HepG2 (cell line): ENCODE measurements around the gene PHOSPHO2. TPM values are rescaled to one million over a fixed set of nuclear protein-coding genes. Genes with fewer than 3 reads are reported as not detected.
A peak's percentile ranks its signal among the peaks of the same experiment; 100 is the strongest.

Experiments
- ATAC-seq: fragments of 200-7000 bp; cut with Tn5 transposase; 3 replicates; pipeline ENCODE4 v1.9.1; 2020; ENCODE audit warnings: mild to moderate bottlenecking, moderate library complexity
- BruUV-seq: library from RNA; stranded (reverse); fragments of 400-500 nt; replicated peaks from 2 replicates; lab custom pipeline; 2021; lab: Mats Ljungman, UMichigan
- CTCF ChIA-PET: fragments of 300-600 bp; formaldehyde crosslinking; extraction: SDS; loops from one replicate; lab custom pipeline; 2021; ENCODE audit warnings: low total read pairs, inconsistent platforms, low intra/inter-chr PET ratio; lab: Yijun Ruan, JAX
- POLR2A ChIA-PET: fragments of 350-600 bp; sonication (Branson Sonifier 250); formaldehyde crosslinking; loops from one replicate; lab custom pipeline; 2020; ENCODE audit warnings: antibody characterized with exemption, inconsistent platforms; lab: Yijun Ruan, JAX
- DNase-seq: peaks from one replicate; pipeline ENCODE4 v3.0.0-alpha.2; 2015; ENCODE audit warnings: low spot score
- FAIRE-seq: peaks from 3 replicates; lab custom pipeline; 2011; peaks lifted over from hg19 to GRCh38; lab: Jason Lieb, UNC
- H2AFZ ChIP-seq: one replicate; pipeline ENCODE4 v1.6.1; 2011; ENCODE audit warnings: low read length, inconsistent platforms
- H3K27ac ChIP-seq: fragments of 300-600 bp; 3 replicates; pipeline ENCODE4 v1.8.0; 2011; ENCODE audit warnings: mixed run types, mild to moderate bottlenecking, mixed read lengths, low read length, inconsistent platforms; ENCODE audit not compliant: insufficient read depth; ENCODE audit errors: extremely low read length
- H3K27me3 ChIP-seq, 2 experiments: fragments of 200-600 bp in 1 of 2; 2 replicates in 1 of 2; 3 replicates in 1 of 2; pipeline versions ENCODE4 v1.6.0 to v1.8.0; 2011; ENCODE audit warnings: low read length in 2 of 2, mild to moderate bottlenecking in 2 of 2, moderate library complexity in 2 of 2, inconsistent platforms in 1 of 2; ENCODE audit not compliant: insufficient read depth in 2 of 2, control insufficient read depth in 1 of 2
- H3K36me3 ChIP-seq, 2 experiments: fragments of 200-600 bp in 1 of 2; replicated peaks in 1 of 2; 2 replicates in 1 of 2; 3 replicates in 1 of 2; pipeline versions ENCODE4 v1.5.1 to v1.8.0; 2011; ENCODE audit warnings: low read length in 2 of 2, inconsistent platforms in 1 of 2; ENCODE audit not compliant: insufficient read depth in 2 of 2, control insufficient read depth in 1 of 2
- H3K4me1 ChIP-seq: 2 replicates; pipeline ENCODE4 v1.5.1; 2012; ENCODE audit warnings: low read length, inconsistent platforms; ENCODE audit not compliant: insufficient read depth
- H3K4me2 ChIP-seq: 2 replicates; pipeline ENCODE4 v1.6.0; 2011; ENCODE audit warnings: low read depth, low read length, inconsistent platforms
- H3K4me3 ChIP-seq, 3 experiments: fragments of 200-600 bp in 1 of 3; sonication (generic), shearing (Covaris generic) in 1 of 3; replicated peaks in 1 of 3; 2 replicates each; pipeline ENCODE4 v1.5.1; 2011 to 2016; ENCODE audit warnings: low read length in 3 of 3, inconsistent platforms in 2 of 3, low read depth in 2 of 3, mild to moderate bottlenecking in 2 of 3, control low read depth in 1 of 3, mixed read lengths in 1 of 3; ENCODE audit not compliant: insufficient read depth in 1 of 3
- H3K79me2 ChIP-seq: one replicate; pipeline ENCODE4 v1.6.1; 2011; ENCODE audit warnings: low read length, inconsistent platforms; ENCODE audit not compliant: insufficient read depth
- H3K9ac ChIP-seq: 2 replicates; pipeline ENCODE4 v1.6.0; 2011; ENCODE audit warnings: mild to moderate bottlenecking, low read depth, low read length, inconsistent platforms; ENCODE audit not compliant: insufficient read depth
- H3K9me3 ChIP-seq: 2 replicates; pipeline ENCODE4 v1.5.1; 2012; ENCODE audit warnings: mild to moderate bottlenecking, low read length
- H4K20me1 ChIP-seq: 2 replicates; pipeline ENCODE4 v1.6.0; 2011; ENCODE audit warnings: inconsistent platforms, mild to moderate bottlenecking, low read length, moderate library complexity; ENCODE audit not compliant: insufficient read depth
- RAD21 ChIP-seq: fragments of 450-650 bp; formaldehyde crosslinking; IDR thresholded peaks from 2 replicates; pipeline ENCODE4 v1.5.0; 2020; ENCODE audit warnings: mild to moderate bottlenecking
- ZNF441 ChIP-seq: sonication (generic); formaldehyde crosslinking; IDR thresholded peaks from 2 replicates; pipeline ENCODE4 v1.7.0; 2021; ENCODE audit warnings: missing genetic modification reagents, borderline replicate concordance
- ZNF451 ChIP-seq: sonication (generic); formaldehyde crosslinking; IDR thresholded peaks from 2 replicates; pipeline ENCODE4 v1.5.0; 2020; ENCODE audit warnings: mild to moderate bottlenecking, missing genetic modification reagents
- ZNF652 ChIP-seq: IDR thresholded peaks from 2 replicates; pipeline ENCODE4 v1.6.1; 2016; ENCODE audit warnings: low read depth, borderline replicate concordance
- WGBS: methylation state at CpG from one replicate; pipeline ENCODE4 v1.1.6; 2017; ENCODE audit warnings: low lambda C conversion rate; 5-methylcytosine and 5-hydroxymethylcytosine counted together
- in situ Hi-C: cut with HindIII; loops from 2 replicates; pipeline ENCODE4 v1.10.0; 2017; ENCODE audit warnings: low pct_unique_long_range_greater_than_20kb; ENCODE audit not compliant: extremely low pct_ligation_motif_present
- intact Hi-C: fragments of 100-400 bp; cut with micrococcal nuclease; formaldehyde crosslinking; loops from one replicate; pipeline ENCODE4 v1.10.0; 2022; ENCODE audit not compliant: unreplicated experiment
- polyA plus RNA-seq, 8 experiments: library from polyadenylated mRNA; depleted of rRNA in 3 of 8; stranded (reverse) in 7 of 8; unstranded in 1 of 8; fragments of >200 nt; fragmentation: Illumina TruSeq in 4 of 8; extraction: Trizol in 4 of 8; gene quantifications; 2 replicates each; pipeline versions ENCODE4 v1.2.1 to v1.2.3, GENCODE V29; 2011 to 2016; ENCODE audit warnings: low read depth in 4 of 8, missing spikeins in 1 of 8, mixed read lengths in 1 of 8; ENCODE audit not compliant: insufficient read depth in 1 of 8
- total RNA-seq, 5 experiments: library from RNA; depleted of rRNA; stranded (reverse); fragments of >200 nt; fragmentation: Illumina TruSeq; extraction: Trizol; gene quantifications; 2 replicates each; pipeline ENCODE4 v1.2.3, GENCODE V29; 2016; ENCODE audit warnings: low read depth in 1 of 5
- TF ChIP-seq, protein P1 (sequence below): sonication (generic); formaldehyde crosslinking; IDR thresholded peaks from 2 replicates; pipeline ENCODE4 v1.4.0; 2020; ENCODE audit warnings: missing genetic modification reagents

Gene PHOSPHO2
- total and polyA plus RNA-seq, 2 of the 13 experiments (the other 11 are each of a cell fraction or from before 2014, with no cell fraction given): 6.1 to 11.4 TPM

- H2AFZ ChIP-seq: peak overlapping the region; percentile 70
- no peak for ATAC-seq
- intact Hi-C loops: loop anchor here (1.0 to 2.0 kb wide), 2 partner anchors 149 to 224 kb away; no protein-coding TSS in a partner anchor
Observed at GRCh38 chr2:169676850-169677249, 17.4 kb upstream of the PHOSPHO2 start.

More at GRCh38 chr2:169676850-169677249, 17.4 kb upstream of the PHOSPHO2 start:
- Histone ChIP-seq H3K4me3 (no peak overlapping the region), H4K20me1 (no peaks in the 10 kb centered on the region), H3K9me3 (no peaks in the 10 kb centered on the region), H3K36me3 (no peaks in the 10 kb centered on the region), H3K27ac (no peak overlapping the region), H3K79me2 (no peaks in the 10 kb centered on the region), H3K4me1 (peaks cover 18% of the 10 kb centered on the region), H3K4me2 (peak overlapping the region; percentile 28; the same call in 1 of the 2 replicates), H3K27me3 (no peaks in the 10 kb centered on the region), H3K9ac (no peak overlapping the region)
- POLR2A ChIA-PET: no interaction called here
- TF ChIP-seq ZNF441 (CRISPR knock-in tag): no peak
- TF ChIP-seq, protein P1, sequence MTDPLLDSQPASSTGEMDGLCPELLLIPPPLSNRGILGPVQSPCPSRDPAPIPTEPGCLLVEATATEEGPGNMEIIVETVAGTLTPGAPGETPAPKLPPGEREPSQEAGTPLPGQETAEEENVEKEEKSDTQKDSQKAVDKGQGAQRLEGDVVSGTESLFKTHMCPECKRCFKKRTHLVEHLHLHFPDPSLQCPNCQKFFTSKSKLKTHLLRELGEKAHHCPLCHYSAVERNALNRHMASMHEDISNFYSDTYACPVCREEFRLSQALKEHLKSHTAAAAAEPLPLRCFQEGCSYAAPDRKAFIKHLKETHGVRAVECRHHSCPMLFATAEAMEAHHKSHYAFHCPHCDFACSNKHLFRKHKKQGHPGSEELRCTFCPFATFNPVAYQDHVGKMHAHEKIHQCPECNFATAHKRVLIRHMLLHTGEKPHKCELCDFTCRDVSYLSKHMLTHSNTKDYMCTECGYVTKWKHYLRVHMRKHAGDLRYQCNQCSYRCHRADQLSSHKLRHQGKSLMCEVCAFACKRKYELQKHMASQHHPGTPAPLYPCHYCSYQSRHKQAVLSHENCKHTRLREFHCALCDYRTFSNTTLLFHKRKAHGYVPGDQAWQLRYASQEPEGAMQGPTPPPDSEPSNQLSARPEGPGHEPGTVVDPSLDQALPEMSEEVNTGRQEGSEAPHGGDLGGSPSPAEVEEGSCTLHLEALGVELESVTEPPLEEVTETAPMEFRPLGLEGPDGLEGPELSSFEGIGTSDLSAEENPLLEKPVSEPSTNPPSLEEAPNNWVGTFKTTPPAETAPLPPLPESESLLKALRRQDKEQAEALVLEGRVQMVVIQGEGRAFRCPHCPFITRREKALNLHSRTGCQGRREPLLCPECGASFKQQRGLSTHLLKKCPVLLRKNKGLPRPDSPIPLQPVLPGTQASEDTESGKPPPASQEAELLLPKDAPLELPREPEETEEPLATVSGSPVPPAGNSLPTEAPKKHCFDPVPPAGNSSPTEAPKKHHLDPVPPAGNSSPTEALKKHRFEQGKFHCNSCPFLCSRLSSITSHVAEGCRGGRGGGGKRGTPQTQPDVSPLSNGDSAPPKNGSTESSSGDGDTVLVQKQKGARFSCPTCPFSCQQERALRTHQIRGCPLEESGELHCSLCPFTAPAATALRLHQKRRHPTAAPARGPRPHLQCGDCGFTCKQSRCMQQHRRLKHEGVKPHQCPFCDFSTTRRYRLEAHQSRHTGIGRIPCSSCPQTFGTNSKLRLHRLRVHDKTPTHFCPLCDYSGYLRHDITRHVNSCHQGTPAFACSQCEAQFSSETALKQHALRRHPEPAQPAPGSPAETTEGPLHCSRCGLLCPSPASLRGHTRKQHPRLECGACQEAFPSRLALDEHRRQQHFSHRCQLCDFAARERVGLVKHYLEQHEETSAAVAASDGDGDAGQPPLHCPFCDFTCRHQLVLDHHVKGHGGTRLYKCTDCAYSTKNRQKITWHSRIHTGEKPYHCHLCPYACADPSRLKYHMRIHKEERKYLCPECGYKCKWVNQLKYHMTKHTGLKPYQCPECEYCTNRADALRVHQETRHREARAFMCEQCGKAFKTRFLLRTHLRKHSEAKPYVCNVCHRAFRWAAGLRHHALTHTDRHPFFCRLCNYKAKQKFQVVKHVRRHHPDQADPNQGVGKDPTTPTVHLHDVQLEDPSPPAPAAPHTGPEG (CRISPR knock-in tag): no peak
- no peak for TF ChIP-seq RAD21 (CRISPR knock-in tag)
- no peak for TF ChIP-seq ZNF451 (CRISPR knock-in tag)
- TF ChIP-seq ZNF652 (CRISPR knock-in tag): no peak
- FAIRE-seq: no peak
- DNase-seq: no peak
- CTCF ChIA-PET: interaction anchor here (1.4 kb wide), 1 partner anchor 149 kb away, joined by 10 read pairs; no protein-coding TSS in a partner anchor
- BruUV-seq: no TSS peak
- WGBS: 78% methylated on average over 6 of the region's 6 CpGs
- in situ Hi-C loops: loop anchor here (10.0 kb wide), 1 partner anchor 152 kb away; no protein-coding TSS in a partner anchor
